Spleen (tissue), 7 donors: ENCODE results near the gene HECW1.

Experiments
- POLR2A ChIP-seq, 3 donors: fragments of 450-650 bp; IDR thresholded peaks; one replicate each; pipeline ENCODE4 v1.5.1; 2017; ENCODE audit warnings: antibody characterized with exemption in 3 of 3, mild to moderate bottlenecking in 1 of 3
- POLR2AphosphoS5 ChIP-seq, 3 donors: sonication (generic); formaldehyde crosslinking; IDR thresholded peaks; one replicate each; pipeline ENCODE4 v1.5.1; 2017; ENCODE audit warnings: antibody characterized with exemption in 3 of 3
- TF ChIP-seq, protein P1 (sequence below), 11 experiments: fragments of 200-600 bp in 7 of 11; fragments of 450-650 bp in 4 of 11; sonication (generic) in 4 of 11; IDR thresholded peaks in 8 of 11; conservative IDR thresholded peaks in 3 of 11; 1 replicate in 7 of 11; 2 replicates in 4 of 11; pipeline versions ENCODE4 v1.4.0 to v1.8.0; 2016 to 2021; ENCODE audit warnings: antibody characterized with exemption in 11 of 11, inconsistent platforms in 4 of 11, mild to moderate bottlenecking in 1 of 11
- donor health status: DM: no; HTN: no; CAD: no; lungs with moderate emphysema.
- donor health status: DM: no; HTN: no; CAD: no.
- donor health status: DM: no; HTN: no; CAD: no.

- TF ChIP-seq, protein P1, sequence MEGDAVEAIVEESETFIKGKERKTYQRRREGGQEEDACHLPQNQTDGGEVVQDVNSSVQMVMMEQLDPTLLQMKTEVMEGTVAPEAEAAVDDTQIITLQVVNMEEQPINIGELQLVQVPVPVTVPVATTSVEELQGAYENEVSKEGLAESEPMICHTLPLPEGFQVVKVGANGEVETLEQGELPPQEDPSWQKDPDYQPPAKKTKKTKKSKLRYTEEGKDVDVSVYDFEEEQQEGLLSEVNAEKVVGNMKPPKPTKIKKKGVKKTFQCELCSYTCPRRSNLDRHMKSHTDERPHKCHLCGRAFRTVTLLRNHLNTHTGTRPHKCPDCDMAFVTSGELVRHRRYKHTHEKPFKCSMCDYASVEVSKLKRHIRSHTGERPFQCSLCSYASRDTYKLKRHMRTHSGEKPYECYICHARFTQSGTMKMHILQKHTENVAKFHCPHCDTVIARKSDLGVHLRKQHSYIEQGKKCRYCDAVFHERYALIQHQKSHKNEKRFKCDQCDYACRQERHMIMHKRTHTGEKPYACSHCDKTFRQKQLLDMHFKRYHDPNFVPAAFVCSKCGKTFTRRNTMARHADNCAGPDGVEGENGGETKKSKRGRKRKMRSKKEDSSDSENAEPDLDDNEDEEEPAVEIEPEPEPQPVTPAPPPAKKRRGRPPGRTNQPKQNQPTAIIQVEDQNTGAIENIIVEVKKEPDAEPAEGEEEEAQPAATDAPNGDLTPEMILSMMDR (IDR thresholded peaks at IDR 0.05 in 8 of 11, conservative IDR thresholded peaks at IDR 0.05 in 3 of 11), result peak; percentile 4 to 82 (median 68)
- TF ChIP-seq POLR2A (IDR thresholded peaks at IDR 0.05) (no peak), POLR2AphosphoS5 (IDR thresholded peaks at IDR 0.05) (no peak)
Observed at GRCh38 chr7:43439631-43440401, 327.4 kb downstream of the HECW1 start.
